GM08714 (cell line): ENCODE results near the gene WNT5B.

Experiments
- H3K4me3 ChIP-seq: fragments of 200-500 bp; sonication (Bioruptor generic); 2 replicates; pipeline ENCODE4 v1.5.1; 2014; ENCODE audit warnings: mild to moderate bottlenecking, low read length, inconsistent platforms
- ZNF274 ChIP-seq: IDR thresholded peaks from 2 replicates; pipeline ENCODE4 v1.6.1; 2012; ENCODE audit warnings: mild to moderate bottlenecking, low read depth, low read length

The WNT5B gene

GRCh38 chr12:1607940-1608712 is 20.9 kb upstream of the WNT5B start:
- no peak for TF ChIP-seq ZNF274
- H3K4me3 ChIP-seq: no peak overlapping the region

DNA sequence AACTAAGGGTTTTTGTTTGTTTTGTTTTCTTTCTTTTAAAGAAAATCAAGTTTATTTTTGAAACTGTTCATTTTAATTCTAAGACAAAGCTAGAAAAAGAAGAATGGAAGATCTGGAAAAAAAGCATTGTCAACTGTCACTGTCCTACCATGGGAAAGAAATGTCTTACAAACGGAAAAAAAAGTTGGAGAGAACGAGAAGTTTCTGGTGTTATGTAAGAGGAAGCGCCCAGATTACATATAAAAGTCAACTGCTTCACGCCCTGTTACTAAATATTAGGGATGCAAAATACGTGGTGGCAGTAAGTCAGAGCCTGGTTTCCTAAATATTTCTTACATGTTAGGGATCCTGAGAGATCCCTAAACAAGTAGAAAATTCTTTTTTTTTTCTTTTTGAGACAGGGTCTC is 20.3 kb upstream of the WNT5B start:
- H3K4me3 ChIP-seq: no peak overlapping the region
- TF ChIP-seq ZNF274: no peak

DNA sequence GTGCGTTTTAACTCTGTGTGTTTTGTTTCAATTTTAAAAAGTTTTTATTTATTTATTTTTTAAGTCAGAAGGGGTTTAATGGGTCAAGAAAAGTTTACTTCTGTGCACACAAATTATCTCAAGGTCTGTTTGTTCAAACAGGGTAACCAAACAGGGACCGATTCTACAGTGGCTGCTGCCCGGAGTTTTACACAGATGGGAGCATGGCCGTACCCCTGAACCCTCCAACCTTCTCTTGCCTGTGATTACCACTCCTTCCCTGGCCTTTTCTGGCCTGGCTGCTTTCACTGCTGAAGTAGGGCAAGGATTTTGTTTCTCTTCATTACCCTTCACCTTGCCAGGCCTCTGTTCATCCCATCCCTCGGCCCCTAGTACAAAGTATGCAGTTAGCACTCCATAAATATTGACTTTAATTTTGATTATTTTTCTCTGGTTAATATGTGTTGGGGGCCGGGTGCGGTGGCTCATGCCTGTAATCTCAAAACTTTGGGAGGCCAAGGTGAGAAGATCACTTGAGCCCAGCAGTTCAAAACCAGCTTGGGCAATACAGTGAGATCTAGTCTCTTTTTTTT is 18.9 kb upstream of the WNT5B start:
- no peak overlapping the region for H3K4me3 ChIP-seq

DNA sequence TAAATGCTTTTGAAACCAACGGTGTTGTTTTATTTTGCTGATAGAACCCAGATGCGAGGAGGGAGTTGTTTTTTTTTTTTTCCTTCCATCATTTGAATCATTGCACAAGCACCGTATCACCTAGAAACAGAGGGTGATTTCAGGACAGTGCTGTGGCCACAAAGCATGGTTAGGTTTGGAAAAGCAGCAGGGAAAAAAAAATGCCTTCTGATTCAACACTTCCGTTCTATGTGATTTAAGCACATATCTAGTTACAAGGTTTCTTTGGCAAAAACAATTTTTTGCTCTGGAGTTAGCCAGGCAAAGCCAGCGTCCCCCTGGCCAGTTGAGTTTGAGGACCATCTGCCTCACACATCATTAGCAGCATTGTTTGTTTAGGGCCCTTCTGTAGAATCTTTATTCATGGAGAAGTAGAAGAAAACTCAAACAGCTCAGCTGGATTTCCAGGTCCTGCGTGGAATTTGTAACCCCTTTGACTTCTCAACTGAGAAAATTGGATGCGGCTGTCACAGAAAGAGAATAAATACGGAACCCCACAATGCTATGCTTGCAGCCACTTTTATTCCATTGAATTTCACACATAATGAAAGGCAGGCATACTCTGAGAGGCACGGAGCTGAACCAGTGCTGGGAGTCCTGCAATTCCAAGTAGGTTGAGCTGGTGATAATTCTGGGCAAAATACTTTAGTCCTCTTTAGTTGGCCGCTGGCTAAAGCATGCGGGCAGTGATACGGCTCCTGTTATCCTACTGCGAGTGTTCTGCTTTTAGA is 17.0 kb upstream of the WNT5B start:
- TF ChIP-seq ZNF274: no peak
- H3K4me3 ChIP-seq: no peak overlapping the region

More for the DNA sequence above, 18.9 kb upstream of the WNT5B start:
- TF ChIP-seq ZNF274: no peak

- H3K4me3 ChIP-seq: no peak overlapping the region
- TF ChIP-seq ZNF274: no peak
These were observed 15.2 kb upstream of the WNT5B start for GRCh38 chr12:1613860-1614259.

DNA sequence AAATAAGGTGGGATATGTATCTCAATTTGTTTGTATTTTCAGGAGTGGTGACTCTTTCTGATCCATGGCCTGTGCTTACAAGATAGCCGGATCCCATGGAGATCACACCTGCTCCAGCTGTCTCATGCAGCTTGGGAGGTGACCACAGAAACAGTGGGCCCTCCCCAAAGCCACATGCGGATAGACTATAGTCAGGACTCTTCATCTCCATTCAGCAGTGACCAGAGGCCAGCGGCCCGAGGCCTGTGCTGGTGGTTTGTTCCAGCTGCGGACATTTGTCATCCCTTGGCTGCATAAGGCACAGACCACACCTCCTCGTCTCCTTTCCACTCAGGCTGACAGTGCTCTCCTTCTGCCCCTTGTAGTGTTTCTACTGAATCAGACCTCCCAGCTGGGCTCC is 14.7 kb upstream of the WNT5B start:
- H3K4me3 ChIP-seq: no peak overlapping the region
- no peak for TF ChIP-seq ZNF274

DNA sequence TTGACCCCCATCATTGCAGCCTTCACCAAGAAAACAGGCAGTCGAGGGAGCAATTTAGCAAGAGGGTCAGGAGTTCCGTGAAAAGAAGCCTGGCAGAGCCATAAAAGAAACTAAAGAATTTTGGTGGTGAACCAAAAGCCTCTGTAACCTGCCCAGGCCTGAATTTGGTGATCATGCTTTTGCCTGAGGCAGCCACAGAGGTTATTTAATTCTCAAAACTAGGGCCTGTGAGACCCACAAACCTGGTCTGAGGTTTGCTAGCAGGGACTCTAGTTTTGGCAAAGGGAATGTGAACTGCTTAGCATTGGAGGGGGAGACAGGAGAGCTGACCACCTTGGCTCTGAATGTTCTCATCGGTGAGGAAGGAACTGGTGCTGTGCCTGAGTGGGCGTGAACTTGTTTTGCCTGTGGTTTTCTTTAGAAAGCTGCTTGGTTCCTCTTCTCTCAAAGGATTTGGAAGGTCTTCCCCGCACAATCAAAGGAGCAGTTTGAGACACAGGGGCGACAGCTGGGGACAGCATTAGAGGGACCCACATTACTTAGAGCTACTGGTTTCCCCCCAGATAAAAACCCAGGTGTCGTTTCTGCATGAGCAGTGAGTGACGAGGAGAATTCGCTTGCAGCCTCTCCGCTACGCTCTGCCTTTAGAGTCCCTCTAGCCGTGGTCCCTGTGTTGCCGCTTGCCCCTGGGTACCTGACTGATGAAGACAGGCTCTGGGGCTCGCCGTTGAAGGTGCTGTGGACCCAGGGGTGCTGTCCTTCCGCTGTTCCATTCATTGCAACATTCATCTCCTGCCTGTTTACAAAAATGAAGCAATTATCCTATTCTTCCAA is 12.6 kb upstream of the WNT5B start:
- H3K4me3 ChIP-seq: no peak overlapping the region
- TF ChIP-seq ZNF274: no peak

DNA sequence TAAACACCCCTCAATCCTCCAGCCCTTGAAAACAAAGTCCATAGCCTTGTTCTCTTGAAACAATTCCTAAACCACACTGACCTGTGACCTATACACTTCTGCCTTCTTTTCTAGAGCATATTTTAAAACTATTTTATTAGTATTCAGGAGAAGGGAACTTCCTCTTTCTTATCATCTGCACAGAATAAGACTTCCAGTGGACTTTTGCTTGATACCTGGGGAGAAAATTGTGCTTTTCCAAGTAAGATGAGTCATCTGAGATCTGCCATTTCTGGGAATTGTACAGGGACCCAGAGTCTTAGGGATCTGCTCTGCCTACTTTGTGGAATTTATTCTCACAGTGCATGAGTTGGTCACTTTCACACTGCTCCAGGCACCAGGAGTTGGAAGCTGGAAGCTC is 10.5 kb upstream of the WNT5B start:
- TF ChIP-seq ZNF274: no peak
- H3K4me3 ChIP-seq: no peak overlapping the region

DNA sequence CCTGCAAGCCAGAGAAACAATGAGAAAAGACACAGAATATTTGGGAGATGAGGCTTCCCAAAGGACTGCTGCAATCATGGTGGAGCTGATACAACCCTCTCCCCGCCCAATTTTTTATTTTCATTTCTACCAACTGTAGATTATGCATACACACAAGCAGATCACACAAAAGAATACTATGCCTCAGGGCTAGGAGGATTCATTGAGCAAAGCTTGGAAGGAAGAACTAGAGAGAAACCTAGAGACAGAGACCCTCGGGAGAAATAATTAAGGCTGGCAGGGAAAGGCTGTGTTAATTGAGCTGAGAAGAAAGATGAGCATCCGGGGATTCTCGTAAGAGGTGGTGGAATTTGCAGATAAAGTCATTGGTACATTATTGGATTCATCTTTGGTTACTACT is 9.9 kb upstream of the WNT5B start:
- TF ChIP-seq ZNF274: no peak
- no peak overlapping the region for H3K4me3 ChIP-seq

GRCh38 chr12:1619587-1619986 is 9.4 kb upstream of the WNT5B start:
- H3K4me3 ChIP-seq: no peak overlapping the region
- no peak for TF ChIP-seq ZNF274

DNA sequence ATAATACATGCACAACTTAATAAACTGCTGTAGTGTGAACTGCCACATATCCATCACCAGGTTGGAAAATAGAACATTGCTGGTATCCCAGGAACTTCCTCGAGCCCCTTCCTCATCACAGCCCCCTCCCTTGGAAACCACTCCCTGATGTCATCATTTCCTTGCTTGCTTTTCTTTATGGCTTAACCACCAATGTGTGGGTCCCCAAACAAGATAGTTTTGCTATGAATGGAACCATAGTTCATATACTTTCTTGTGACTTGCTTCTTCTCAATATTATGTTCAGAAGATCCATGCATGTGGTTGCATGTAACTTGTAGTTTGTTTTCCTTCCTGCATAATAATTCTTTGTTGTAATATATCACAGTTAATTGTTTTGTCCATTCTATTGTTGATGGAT is 8.9 kb upstream of the WNT5B start:
- H3K4me3 ChIP-seq: no peak overlapping the region
- TF ChIP-seq ZNF274: no peak

GRCh38 chr12:1622406-1622805 is 6.6 kb upstream of the WNT5B start:
- no peak for TF ChIP-seq ZNF274
- H3K4me3 ChIP-seq: no peak overlapping the region

GRCh38 chr12:1629338-1630132 is 504 bp downstream of the WNT5B start:
- H3K4me3 ChIP-seq: peak overlapping the region; percentile 23; the same call in 1 of the 2 replicates
- TF ChIP-seq ZNF274: no peak
